ENCODE results near the gene FAT3. TPM values are rescaled to one million over a fixed set of nuclear protein-coding genes. Genes with fewer than 3 reads are reported as not detected.

The FAT3 gene
- total and polyA plus RNA-seq, 10 of the 15 experiments (the other 5 are each of a cell fraction or from before 2014, with no cell fraction given) = under 0.01 to 0.04 (median 0.01) TPM; not detected in 7

DNA sequence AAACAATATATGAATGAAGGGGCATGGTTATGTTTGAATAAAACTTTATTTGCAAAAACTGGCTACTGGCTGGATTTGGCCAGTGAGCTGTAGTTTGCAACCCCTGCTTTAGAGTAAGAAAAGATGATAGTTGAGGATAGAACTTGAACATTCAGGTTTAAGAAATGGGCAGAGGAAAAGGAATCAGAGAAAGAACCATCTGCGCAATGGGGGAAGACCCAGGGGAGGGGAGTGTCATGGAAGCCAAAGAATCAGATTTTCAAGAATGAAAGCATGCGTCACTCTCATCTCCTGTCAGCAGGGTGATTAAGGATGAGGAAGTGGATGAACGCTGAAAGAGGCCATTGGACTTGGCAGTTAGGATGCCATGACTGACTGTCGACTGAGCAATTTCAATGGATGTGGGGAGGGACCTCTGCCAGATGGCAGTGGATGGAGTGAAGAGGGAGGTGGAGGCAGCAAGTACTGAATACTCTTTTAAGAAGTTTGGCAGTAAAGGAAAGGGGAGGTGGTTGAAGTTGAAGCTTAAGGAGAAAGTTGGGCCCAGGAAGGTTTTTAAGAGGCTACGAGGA, 21.2 kb downstream of the FAT3 start:
- FAIRE-seq (no peak), DNase-seq (ENCODE audit: low read depth, low spot score) (no peak), ATAC-seq (no peak)
- H2AFZ ChIP-seq (ENCODE audit: control insufficient read depth, low read depth, low read length) = no peak overlapping the region
- WGBS (ENCODE audit: insufficient coverage, insufficient replicate concordance, low lambda C conversion rate, missing lambda C conversion rate) = 40% methylated on average over 5 of the region's 5 CpGs
- BruUV-seq (replicated peaks) = no TSS peak
- ChIA-PET SMC1A (ENCODE audit: uncharacterized antibody, unreplicated experiment) (no interaction called here), CTCF (no interaction called here), POLR2A (no interaction called here), RAD21 (ENCODE audit: unreplicated experiment) (no interaction called here)
- H3K79me2 ChIP-seq (ENCODE audit: control insufficient read depth, insufficient read depth, low read length) = no peaks in the 10 kb centered on the region
- H3K4me3 ChIP-seq = no peak overlapping the region
- H3K4me1 ChIP-seq (ENCODE audit: control insufficient read depth, insufficient read depth, low read length) = no peaks in the 10 kb centered on the region
- H3K4me2 ChIP-seq (ENCODE audit: control insufficient read depth, insufficient read depth) = no peak overlapping the region
- TF ChIP-seq NR2C1 (IDR thresholded peaks at IDR 0.05) (no peak), NBN (IDR thresholded peaks at IDR 0.05) (no peak), ASH2L (IDR thresholded peaks at IDR 0.05; ENCODE audit: borderline replicate concordance, low read depth) (no peak), TCF12 (IDR thresholded peaks at IDR 0.05; ENCODE audit: low read depth, low read length) (no peak), YBX1 (IDR thresholded peaks at IDR 0.05) (no peak), SIX5 (IDR thresholded peaks at IDR 0.05; ENCODE audit: low read depth, low read length, severe bottlenecking) (no peak), SIN3A (IDR thresholded peaks at IDR 0.05; ENCODE audit: low read depth, low read length) (no peak), ETV6 (conservative IDR thresholded peaks at IDR 0.05 in 1 of 2, IDR thresholded peaks at IDR 0.05 in 1 of 2; ENCODE audit: borderline replicate concordance in 1 of 2, low read depth in 1 of 2) (no peak)
- TF ChIP-seq, protein P1, sequence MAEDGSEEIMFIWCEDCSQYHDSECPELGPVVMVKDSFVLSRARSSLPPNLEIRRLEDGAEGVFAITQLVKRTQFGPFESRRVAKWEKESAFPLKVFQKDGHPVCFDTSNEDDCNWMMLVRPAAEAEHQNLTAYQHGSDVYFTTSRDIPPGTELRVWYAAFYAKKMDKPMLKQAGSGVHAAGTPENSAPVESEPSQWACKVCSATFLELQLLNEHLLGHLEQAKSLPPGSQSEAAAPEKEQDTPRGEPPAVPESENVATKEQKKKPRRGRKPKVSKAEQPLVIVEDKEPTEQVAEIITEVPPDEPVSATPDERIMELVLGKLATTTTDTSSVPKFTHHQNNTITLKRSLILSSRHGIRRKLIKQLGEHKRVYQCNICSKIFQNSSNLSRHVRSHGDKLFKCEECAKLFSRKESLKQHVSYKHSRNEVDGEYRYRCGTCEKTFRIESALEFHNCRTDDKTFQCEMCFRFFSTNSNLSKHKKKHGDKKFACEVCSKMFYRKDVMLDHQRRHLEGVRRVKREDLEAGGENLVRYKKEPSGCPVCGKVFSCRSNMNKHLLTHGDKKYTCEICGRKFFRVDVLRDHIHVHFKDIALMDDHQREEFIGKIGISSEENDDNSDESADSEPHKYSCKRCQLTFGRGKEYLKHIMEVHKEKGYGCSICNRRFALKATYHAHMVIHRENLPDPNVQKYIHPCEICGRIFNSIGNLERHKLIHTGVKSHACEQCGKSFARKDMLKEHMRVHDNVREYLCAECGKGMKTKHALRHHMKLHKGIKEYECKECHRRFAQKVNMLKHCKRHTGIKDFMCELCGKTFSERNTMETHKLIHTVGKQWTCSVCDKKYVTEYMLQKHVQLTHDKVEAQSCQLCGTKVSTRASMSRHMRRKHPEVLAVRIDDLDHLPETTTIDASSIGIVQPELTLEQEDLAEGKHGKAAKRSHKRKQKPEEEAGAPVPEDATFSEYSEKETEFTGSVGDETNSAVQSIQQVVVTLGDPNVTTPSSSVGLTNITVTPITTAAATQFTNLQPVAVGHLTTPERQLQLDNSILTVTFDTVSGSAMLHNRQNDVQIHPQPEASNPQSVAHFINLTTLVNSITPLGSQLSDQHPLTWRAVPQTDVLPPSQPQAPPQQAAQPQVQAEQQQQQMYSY (CRISPR knock-in tag; IDR thresholded peaks at IDR 0.05) = no peak
- TF ChIP-seq, protein P2, sequence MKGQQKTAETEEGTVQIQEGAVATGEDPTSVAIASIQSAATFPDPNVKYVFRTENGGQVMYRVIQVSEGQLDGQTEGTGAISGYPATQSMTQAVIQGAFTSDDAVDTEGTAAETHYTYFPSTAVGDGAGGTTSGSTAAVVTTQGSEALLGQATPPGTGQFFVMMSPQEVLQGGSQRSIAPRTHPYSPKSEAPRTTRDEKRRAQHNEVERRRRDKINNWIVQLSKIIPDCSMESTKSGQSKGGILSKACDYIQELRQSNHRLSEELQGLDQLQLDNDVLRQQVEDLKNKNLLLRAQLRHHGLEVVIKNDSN (IDR thresholded peaks at IDR 0.05; ENCODE audit: borderline replicate concordance, extremely low read length, insufficient read depth, low read depth, low read length) = no peak
- TF ChIP-seq, protein P3, sequence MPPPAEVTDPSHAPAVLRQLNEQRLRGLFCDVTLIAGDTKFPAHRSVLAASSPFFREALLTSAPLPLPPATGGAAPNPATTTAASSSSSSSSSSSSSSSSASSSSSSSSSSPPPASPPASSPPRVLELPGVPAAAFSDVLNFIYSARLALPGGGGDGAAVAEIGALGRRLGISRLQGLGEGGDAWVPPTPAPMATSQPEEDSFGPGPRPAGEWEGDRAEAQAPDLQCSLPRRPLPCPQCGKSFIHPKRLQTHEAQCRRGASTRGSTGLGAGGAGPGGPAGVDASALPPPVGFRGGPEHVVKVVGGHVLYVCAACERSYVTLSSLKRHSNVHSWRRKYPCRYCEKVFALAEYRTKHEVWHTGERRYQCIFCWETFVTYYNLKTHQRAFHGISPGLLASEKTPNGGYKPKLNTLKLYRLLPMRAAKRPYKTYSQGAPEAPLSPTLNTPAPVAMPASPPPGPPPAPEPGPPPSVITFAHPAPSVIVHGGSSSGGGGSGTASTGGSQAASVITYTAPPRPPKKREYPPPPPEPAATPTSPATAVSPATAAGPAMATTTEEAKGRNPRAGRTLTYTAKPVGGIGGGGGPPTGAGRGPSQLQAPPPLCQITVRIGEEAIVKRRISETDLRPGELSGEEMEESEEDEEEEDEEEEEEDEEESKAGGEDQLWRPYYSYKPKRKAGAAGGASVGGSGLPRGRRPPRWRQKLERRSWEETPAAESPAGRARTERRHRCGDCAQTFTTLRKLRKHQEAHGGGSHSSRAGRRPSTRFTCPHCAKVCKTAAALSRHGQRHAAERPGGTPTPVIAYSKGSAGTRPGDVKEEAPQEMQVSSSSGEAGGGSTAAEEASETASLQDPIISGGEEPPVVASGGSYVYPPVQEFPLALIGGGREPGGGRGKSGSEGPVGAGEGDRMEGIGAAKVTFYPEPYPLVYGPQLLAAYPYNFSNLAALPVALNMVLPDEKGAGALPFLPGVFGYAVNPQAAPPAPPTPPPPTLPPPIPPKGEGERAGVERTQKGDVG (CRISPR knock-in tag; IDR thresholded peaks at IDR 0.05) = no peak
- TF ChIP-seq, protein P4, sequence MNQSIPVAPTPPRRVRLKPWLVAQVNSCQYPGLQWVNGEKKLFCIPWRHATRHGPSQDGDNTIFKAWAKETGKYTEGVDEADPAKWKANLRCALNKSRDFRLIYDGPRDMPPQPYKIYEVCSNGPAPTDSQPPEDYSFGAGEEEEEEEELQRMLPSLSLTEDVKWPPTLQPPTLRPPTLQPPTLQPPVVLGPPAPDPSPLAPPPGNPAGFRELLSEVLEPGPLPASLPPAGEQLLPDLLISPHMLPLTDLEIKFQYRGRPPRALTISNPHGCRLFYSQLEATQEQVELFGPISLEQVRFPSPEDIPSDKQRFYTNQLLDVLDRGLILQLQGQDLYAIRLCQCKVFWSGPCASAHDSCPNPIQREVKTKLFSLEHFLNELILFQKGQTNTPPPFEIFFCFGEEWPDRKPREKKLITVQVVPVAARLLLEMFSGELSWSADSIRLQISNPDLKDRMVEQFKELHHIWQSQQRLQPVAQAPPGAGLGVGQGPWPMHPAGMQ (IDR thresholded peaks at IDR 0.05; ENCODE audit: borderline replicate concordance) = no peak
- no peaks in the 10 kb centered on the region for H4K20me1 ChIP-seq (ENCODE audit: control insufficient read depth, insufficient read depth)
- H3K9me3 ChIP-seq (replicated peaks; ENCODE audit: control insufficient read depth, insufficient read depth, low read length) = no peaks in the 10 kb centered on the region
- no peak overlapping the region for H3K9ac ChIP-seq (ENCODE audit: control insufficient read depth, insufficient read depth, low read length)
- intact Hi-C loops (cut with micrococcal nuclease; ENCODE audit: unreplicated experiment) = no loop called here
- in situ Hi-C loops (cut with MboI) = no loop called here
- H3K27me3 ChIP-seq (replicated peaks in 1 of 2; ENCODE audit: control insufficient read depth in 2 of 2, insufficient read depth in 2 of 2, low read length in 1 of 2) = no peaks in the 10 kb centered on the region
- no peaks in the 10 kb centered on the region for H3K36me3 ChIP-seq (ENCODE audit: control insufficient read depth in 2 of 2, insufficient read depth in 2 of 2, low read length in 1 of 2)
- no peak overlapping the region for H3K27ac ChIP-seq (ENCODE audit: control insufficient read depth, insufficient read depth)
